ENCODE measurements around the gene NOS2.
A peak's percentile ranks its signal among the peaks of the same experiment; 100 is the strongest.
"Not testable (repeated sequence)": the region's sequence is repeated elsewhere in the genome, so short reads cannot be mapped to it uniquely, and the experiment has no call there.

The NOS2 gene

GRCh38 chr17:27783440-27784350 lies 16.6 kb downstream of the NOS2 start:
- DNase-seq, result no peak

GRCh38 chr17:27782791-27783206 lies 17.5 kb downstream of the NOS2 start:
- DNase-seq, result peak; percentile 60 to 74 (median 67)

GRCh38 chr17:27780828-27781404 lies 19.4 kb downstream of the NOS2 start:
- DNase-seq, result no peak

- no peak for DNase-seq
Observed at GRCh38 chr17:27780092-27780827, 20.1 kb downstream of the NOS2 start.

GRCh38 chr17:27778183-27778582 lies 22.1 kb downstream of the NOS2 start:
- DNase-seq, result no peak

GRCh38 chr17:27776882-27777624 lies 23.3 kb downstream of the NOS2 start:
- peak in 1 of 4 experiments; percentile 23 for DNase-seq

- DNase-seq, result no peak
Observed at GRCh38 chr17:27771586-27771985, 28.7 kb downstream of the NOS2 start.

GRCh38 chr17:27770877-27771276 lies 29.5 kb downstream of the NOS2 start:
- DNase-seq, result no peak

GRCh38 chr17:27768858-27769410 lies 31.4 kb downstream of the NOS2 start:
- DNase-seq, result no peak

GRCh38 chr17:27766438-27766837 lies 33.9 kb downstream of the NOS2 start:
- no peak for DNase-seq

- no peak for DNase-seq
Observed at GRCh38 chr17:27765353-27765752, 35.0 kb downstream of the NOS2 start.

- DNase-seq, result no peak
Observed at GRCh38 chr17:27764589-27764988, 35.7 kb downstream of the NOS2 start.

GRCh38 chr17:27762527-27763305 lies 37.6 kb downstream of the NOS2 start:
- peak in 3 of 4 experiments; percentile 15 to 56 (median 45) for DNase-seq

GRCh38 chr17:27760931-27761330 lies 39.4 kb downstream of the NOS2 start:
- not testable (repeated sequence) for DNase-seq

GRCh38 chr17:27760069-27760885 lies 40.1 kb downstream of the NOS2 start:
- peak; percentile 58 to 85 (median 76) for DNase-seq

GRCh38 chr17:27759528-27759927 lies 40.8 kb downstream of the NOS2 start:
- no peak for DNase-seq

- DNase-seq, result peak; percentile 79 to 87 (median 84)
Observed at GRCh38 chr17:27756467-27757371, 43.6 kb downstream of the NOS2 start.

GRCh38 chr17:27755706-27756466 lies 44.4 kb downstream of the NOS2 start:
- no peak for DNase-seq

GRCh38 chr17:27754549-27754948 lies 45.8 kb downstream of the NOS2 start:
- DNase-seq, result no peak
